Activated CD4-positive, alpha-beta T cell treated with anti-CD3 and anti-CD28 coated beads, Interleukin-2, Interleukin-4, amounts not matched to agents 100 ng/mL and 50 ng/mL, durations not matched to agents 16 hours and 8 hours (primary cell): Measurements from ENCODE around the gene MED9.

Source experiments
- DNase-seq: peaks from one replicate; pipeline ENCODE4 v3.0.0-alpha.2; 2020; ENCODE audit warnings: low spot score

The MED9 gene

GRCh38 chr17:17505151-17505550, 28.4 kb downstream of the MED9 start:
- no peak for DNase-seq

- no peak for DNase-seq
These were observed 28.9 kb downstream of the MED9 start for GRCh38 chr17:17505610-17506171.

DNA sequence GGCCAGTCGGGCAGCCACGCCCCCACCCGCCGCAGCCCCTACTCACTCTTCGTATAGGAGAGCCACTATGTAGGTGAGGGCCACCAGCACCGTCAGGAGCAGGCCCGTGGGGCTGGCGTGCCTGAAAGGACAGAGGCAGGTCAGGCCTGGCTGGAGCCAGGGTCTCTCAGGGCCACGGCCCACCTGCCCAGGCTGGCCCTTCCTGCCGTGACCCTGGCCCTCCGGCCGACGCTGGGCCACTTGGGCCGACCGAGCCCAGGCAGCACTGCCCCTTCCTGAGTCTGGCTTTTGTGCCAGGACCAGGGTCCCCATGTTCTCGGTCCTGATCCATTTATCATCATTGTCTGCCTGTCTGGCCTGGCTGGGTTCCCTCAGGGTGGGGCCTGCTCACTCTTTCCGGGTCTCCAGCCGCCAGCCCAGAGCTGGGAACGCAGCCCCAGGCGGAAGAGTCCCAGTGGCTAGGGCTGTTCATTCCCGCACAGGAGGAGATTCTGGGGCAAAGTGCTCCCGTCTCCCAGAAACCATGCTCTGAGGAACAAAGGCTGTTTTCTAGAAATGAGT, 29.5 kb downstream of the MED9 start:
- DNase-seq = no peak

DNA sequence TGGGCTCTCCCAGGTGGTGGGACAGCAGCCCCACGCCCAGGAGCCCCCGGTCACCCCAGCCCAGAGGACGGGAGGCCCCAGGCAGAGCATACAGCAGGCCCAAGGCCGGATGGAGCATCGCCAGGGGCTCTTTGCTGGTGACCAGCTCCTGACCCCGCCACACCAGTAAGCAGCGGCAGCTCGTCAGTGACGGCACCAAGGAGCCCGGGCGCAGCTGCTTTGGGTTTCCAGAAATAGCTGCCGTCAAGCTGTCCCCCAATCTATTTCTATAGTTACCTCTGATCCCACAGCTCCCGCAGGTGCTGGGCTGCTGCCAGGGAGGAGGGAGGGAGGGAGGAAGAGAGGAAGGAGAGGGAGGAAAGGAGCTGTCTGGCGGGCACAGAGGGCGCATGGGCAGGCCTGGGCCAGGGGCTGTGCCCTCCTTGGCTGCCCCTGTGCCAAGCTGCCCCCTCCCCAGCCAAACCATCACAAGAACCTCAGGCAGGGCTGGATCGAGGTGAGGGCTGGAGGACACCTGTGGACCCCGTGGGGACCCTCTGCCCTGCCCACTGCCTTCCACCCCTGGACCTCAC, 30.2 kb downstream of the MED9 start:
- DNase-seq = no peak

DNA sequence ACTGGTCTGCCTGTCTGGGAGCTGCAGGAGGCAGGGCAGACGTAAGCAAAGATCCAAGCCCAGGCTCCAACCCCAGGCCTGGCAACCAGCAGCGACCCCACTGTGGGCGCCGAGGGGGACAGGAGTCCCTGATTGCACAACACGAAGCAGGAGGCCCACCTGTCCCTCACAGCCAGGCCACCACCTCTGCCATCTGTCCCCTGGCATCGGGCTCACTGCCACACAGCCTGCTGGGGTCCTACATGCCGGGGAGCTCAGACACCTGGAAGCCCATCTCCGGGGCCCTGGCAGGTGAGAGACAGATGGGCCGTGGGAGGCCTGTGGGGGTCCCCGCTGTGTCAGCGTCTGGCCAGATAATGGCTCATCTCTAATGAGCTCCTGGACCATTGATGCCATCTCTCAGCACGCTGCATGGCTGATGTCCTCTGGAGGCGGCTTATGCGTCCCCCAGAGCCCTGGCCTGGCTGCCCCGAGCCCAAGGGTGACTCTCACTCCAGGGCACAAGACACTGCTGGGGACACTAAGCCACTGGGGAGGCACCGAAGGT, 30.7 kb downstream of the MED9 start:
- no peak for DNase-seq

- no peak for DNase-seq
These were observed 31.3 kb downstream of the MED9 start for GRCh38 chr17:17508019-17508535.

GRCh38 chr17:17508646-17509591, 32.1 kb downstream of the MED9 start:
- no peak for DNase-seq

DNA sequence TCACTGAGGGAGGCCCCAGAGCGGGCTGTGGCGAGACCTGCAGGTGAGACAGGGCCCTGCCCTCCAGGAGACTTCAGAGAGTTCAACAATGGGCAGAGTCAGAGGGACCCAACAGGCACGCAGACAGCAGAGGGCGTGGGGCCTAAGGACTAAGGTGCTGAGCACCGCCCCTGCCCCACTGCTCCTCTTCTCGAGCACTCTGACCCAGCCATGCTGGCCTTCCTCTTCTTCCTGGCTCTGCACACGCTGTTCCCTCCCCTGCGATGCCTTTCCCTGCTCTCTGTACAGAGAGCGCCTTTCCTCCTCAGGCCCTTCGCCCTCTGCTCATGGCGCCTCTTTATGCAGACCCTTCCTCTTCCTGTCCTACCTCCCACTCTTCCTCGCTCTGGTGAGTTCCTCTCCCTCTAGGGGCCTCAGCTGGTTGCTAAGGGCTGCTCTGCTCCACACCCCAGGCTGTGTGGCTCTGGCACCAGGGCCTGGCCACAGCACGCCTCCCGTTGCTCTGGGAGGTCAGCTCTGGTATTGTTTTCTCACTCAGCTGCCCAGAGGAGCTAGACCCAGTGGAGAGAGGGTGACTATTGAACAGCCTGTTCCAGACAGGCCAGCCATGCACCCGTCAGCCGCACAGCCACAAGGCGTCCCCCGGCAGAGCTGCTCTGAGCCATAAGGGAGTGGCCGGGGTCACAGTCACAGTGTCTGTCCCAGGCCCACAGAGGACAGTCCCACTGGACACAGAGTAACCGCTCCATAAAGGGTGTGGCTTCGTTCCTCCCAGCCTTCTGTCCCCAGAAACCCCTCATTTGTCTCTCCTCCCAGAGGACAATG, 33.0 kb downstream of the MED9 start:
- DNase-seq = no peak

- DNase-seq = peak; percentile 11
These were observed 33.9 kb downstream of the MED9 start for GRCh38 chr17:17510456-17511292.

DNA sequence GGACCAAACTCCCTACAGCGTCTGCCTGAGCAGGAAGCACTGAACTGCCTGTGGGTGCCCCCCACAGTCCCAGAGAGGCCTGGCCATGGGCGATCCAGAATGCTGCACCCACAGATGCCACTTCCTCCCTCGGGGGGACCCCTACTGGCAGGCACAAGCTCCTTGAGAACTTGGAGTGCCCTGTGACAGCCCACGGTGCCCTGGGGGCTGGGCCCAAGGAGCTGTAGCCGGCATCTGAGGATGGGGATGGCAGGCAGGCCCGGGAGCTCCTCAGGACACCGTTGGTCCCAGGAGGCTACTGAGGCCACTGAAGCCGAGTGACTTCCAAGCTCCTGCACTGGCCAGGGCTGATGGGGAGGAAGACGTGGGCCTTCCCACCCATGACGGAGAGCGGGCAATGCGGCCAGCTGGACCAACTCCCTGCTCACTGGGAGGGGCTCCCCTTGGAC, 34.5 kb downstream of the MED9 start:
- no peak for DNase-seq

GRCh38 chr17:17511881-17512858, 35.4 kb downstream of the MED9 start:
- DNase-seq = no peak

GRCh38 chr17:17512866-17513265, 36.1 kb downstream of the MED9 start:
- DNase-seq = no peak

- DNase-seq = no peak
These were observed 36.8 kb downstream of the MED9 start for GRCh38 chr17:17513626-17514025.

- DNase-seq = no peak
These were observed 37.7 kb downstream of the MED9 start for GRCh38 chr17:17514361-17514992.

DNA sequence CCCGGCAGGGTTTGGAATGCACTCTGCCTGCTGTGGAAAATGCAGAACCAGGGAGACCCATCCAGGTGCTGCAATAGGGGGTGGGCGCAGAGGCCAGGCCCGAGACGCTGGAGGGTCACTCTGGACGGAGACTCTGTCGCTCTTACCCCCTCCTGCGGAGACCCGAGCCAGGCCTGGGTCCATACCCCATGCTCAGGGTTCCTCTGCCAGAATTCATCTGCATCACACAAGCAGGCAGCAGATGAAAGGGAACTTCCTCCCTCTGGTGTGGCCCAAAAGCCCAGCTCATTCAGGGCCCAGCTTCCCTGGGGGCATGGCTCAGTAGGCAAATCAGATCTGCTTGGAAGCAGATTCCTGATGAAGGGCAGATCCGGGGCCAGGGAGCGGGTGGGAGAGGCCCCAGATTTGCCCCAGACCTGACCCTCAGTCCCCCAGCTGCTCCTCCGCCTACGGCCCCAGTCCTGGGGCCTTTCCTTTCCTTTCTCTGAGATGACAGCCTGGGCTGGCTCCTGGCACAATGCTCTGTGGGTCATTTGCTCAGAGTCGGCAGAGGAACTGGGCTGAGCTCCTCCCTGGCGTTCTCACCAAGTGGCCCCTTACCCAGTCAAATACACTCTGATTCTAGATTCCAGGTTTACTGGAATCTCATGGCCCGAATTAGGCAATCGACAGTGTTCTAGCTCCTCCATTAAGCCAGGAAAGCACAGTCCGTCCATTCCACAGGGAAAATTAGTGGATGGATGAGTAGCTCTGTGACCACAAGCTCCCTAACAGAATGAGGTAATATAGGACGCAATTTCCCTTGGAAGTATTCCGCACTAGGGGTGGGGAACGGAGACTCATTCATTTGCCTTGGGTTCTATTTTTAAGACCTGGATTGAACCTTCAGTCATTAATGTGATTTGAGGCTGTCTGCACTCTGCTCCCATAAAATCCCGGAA, 38.5 kb downstream of the MED9 start:
- DNase-seq = no peak

DNA sequence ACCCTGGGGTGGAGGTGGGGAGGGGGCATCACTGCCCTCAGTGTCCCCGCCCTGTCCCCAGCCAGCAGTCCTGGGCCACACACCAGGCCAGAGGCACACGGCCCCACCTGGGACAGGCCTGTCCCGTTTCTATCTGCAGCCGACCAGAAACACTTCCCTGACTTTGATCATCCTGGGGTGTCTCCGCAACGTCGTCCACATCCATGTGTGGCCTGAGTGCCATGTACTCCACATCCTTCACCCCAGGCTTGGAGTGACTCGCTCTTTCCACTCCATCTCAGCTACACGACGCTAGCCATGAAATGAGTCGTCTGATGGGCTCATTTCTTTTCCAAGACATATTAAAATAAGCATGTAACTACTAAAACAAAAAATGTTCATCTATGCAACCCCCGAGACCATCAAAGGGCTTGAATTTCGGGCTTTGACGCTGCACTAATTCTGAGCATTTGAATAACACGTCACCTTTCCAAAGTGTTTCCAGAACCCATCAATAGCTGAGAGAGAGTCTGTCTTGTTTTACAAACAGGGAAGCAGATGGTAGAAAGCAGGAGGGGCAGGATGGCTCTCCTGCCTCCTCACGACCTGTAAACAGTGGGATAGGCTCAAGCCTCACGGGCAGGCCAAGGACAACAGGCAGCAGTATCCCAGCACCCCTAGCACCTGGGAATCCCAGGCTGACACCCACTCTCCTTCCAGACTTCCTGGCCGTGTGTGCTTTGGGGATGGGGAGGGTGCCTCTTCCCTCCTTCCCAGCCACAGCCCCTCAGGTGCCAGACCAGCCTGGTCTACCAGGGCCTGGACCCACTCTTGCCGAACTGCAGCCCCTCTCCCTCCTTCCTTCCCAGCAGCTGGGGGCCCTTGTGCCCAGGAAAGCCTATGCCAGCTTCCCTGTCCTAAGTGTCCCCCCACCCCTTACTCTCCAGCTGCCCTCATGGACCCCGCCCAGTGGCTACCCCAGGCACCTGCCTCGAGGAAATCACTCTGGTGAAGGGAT, 39.4 kb downstream of the MED9 start:
- DNase-seq = no peak
